Pancreas (tissue), 10 donors: Measurements from ENCODE around the gene PFN4. TPM values are rescaled to one million over a fixed set of nuclear protein-coding genes. Genes with fewer than 3 reads are reported as not detected.
"Not testable (repeated sequence)": the region's sequence is repeated elsewhere in the genome, so short reads cannot be mapped to it uniquely, and the experiment has no call there.

Experiments
- ATAC-seq, 4 donors: fragments of 200-7000 bp; cut with Tn5 transposase; one replicate each; pipeline versions ENCODE4 v1.8.0 to v1.9.1; 2020; ENCODE audit warnings: mild to moderate bottlenecking in 4 of 4, moderate library complexity in 4 of 4
- DNase-seq, 6 donors: peaks; one replicate each; pipeline ENCODE4 v3.0.0-alpha.2; 2020
- FAIRE-seq: peaks from 2 replicates; lab custom pipeline; 2012; peaks lifted over from hg19 to GRCh38; lab: Jason Lieb, UNC
- H3K27ac ChIP-seq, 4 donors: fragments of 200-600 bp; sonication (generic); 1 replicate in 3 of 4; 2 replicates in 1 of 4; pipeline versions ENCODE4 v1.5.0 to v1.8.0; 2020
- H3K27me3 ChIP-seq, 4 donors: fragments of 200-600 bp; one replicate each; pipeline ENCODE4 v1.8.0; 2021
- H3K36me3 ChIP-seq, 3 donors: fragments of 200-600 bp; sonication (generic) in 1 of 3; one replicate each; pipeline versions ENCODE4 v1.5.0 to v1.8.0; 2020 to 2021
- H3K4me1 ChIP-seq, 3 donors: fragments of 200-600 bp; one replicate each; pipeline ENCODE4 v1.8.0; 2021
- H3K4me3 ChIP-seq, 4 donors: fragments of 200-600 bp; sonication (generic) in 2 of 4; one replicate each; pipeline versions ENCODE4 v1.5.0 to v1.8.0; 2020 to 2021
- H3K9me3 ChIP-seq, 4 donors: fragments of 200-600 bp; one replicate each; pipeline ENCODE4 v1.8.0; 2021
- CTCF ChIP-seq, 4 donors: fragments of 200-600 bp; sonication (generic) in 3 of 4; IDR thresholded peaks; one replicate each; pipeline versions ENCODE4 v1.5.0 to v1.8.0; 2021; ENCODE audit warnings: antibody characterized with exemption in 4 of 4
- WGBS, 2 donors: extraction: QIAGEN DNeasy Blood & Tissue Kit; methylation state at CpG; one replicate each; pipeline ENCODE4 v1.1.7; 2013; 5-methylcytosine and 5-hydroxymethylcytosine counted together
- intact Hi-C, 3 donors: fragments of 100-400 bp; cut with DNase I; formaldehyde crosslinking; loops; one replicate each; pipeline versions ENCODE4 v1.11.1 to v1.14.2; 2022
- polyA plus RNA-seq, 2 donors: library from polyadenylated mRNA; stranded (reverse); fragments of 200-250 nt; gene quantifications; one replicate each; pipeline ENCODE4 v1.2.3, GENCODE V29; 2013
- total RNA-seq, 6 donors: library from RNA; stranded (reverse); fragmentation: NEBNext Ultra II Directional in 4 of 6; extraction: Animal tissue kit (Norgen Biotek cat#: 25700) in 4 of 6; gene quantifications; one replicate each; pipeline versions ENCODE4 v1.2.1 to v1.2.4, GENCODE V29; 2021 to 2023
- donor health status: healthy with polysubstance abuse.
- donor health status: DM: no; HTN: no; CAD: no; lungs with moderate emphysema.
- donor health status: DM: no; HTN: no; CAD: no.
- donor health status: control.
- donor health status: control.
- donor health status: Bipolar disorder and iron deficiency.
- donor health status: DM: yes; HTN: yes; CAD: no.
- donor health status: DM: no; HTN: no; CAD: no.
- donor health status: DM: no; HTN: no; CAD: no.
- donor health status: DM: yes; HTN: yes; CAD: no.

The PFN4 gene
- total and polyA plus RNA-seq, 8 donors, result 0.16 to 0.63 (median 0.41) TPM

GRCh38 chr2:24121066-24121465, 2.1 kb downstream of the PFN4 start:
- DNase-seq, result no peak
- no peak overlapping the region for H3K4me3 ChIP-seq
- ATAC-seq, result no peak
- H3K36me3 ChIP-seq, result no peaks in the 10 kb centered on the region
- no peak overlapping the region for H3K27ac ChIP-seq
- 86 to 90% methylated on average over 5 of the region's 5 CpGs for WGBS, 2 donors
- H3K9me3 ChIP-seq, result no peaks in the 10 kb centered on the region
- peaks cover 0 to 10% (median 5%) of the 10 kb centered on the region in 3 donors for H3K4me1 ChIP-seq
- H3K27me3 ChIP-seq, result no peaks in the 10 kb centered on the region
- FAIRE-seq, result no peak
- intact Hi-C loops, result no loop called here
- no peak for TF ChIP-seq CTCF (IDR thresholded peaks at IDR 0.05)

GRCh38 chr2:24117902-24118301, 5.2 kb downstream of the PFN4 start:
- intact Hi-C loops, result no loop called here
- ATAC-seq (no peak), DNase-seq (no peak), FAIRE-seq (no peak)
- Histone ChIP-seq H3K9me3 (no peaks in the 10 kb centered on the region), H3K27me3 (no peaks in the 10 kb centered on the region), H3K27ac (no peak overlapping the region), H3K4me3 (no peak overlapping the region), H3K4me1 (peaks cover 0 to 5% (median 4%) of the 10 kb centered on the region in 3 donors), H3K36me3 (no peaks in the 10 kb centered on the region)
- WGBS, 2 donors, result 52 to 55% methylated on average over 1 of the region's 1 CpG
- TF ChIP-seq CTCF (IDR thresholded peaks at IDR 0.05), result no peak

- Histone ChIP-seq H3K4me1 (no peaks in the 10 kb centered on the region), H3K27ac (no peak overlapping the region), H3K36me3 (no peaks in the 10 kb centered on the region), H3K9me3 (no peaks in the 10 kb centered on the region), H3K27me3 (no peaks in the 10 kb centered on the region), H3K4me3 (no peak overlapping the region)
- DNase-seq (no peak), ATAC-seq (no peak), FAIRE-seq (no peak)
- intact Hi-C loops, result no loop called here
- TF ChIP-seq CTCF (IDR thresholded peaks at IDR 0.05), result no peak
- 47% methylated on average over 2 of the region's 2 CpGs for WGBS, 2 donors
Observed at GRCh38 chr2:24115057-24115456, 8.1 kb downstream of the PFN4 start.

- no peak overlapping the region for H3K4me3 ChIP-seq
- WGBS, 2 donors, result 67 to 72% methylated on average over 2 of the region's 2 CpGs
- intact Hi-C loops, result no loop called here
- H3K4me1 ChIP-seq, result no peaks in the 10 kb centered on the region
- no peak overlapping the region for H3K27ac ChIP-seq
- FAIRE-seq (no peak), ATAC-seq (no peak), DNase-seq (no peak)
- H3K27me3 ChIP-seq, result no peaks in the 10 kb centered on the region
- H3K36me3 ChIP-seq, result no peaks in the 10 kb centered on the region
- no peaks in the 10 kb centered on the region for H3K9me3 ChIP-seq
- TF ChIP-seq CTCF (IDR thresholded peaks at IDR 0.05), result no peak
Observed at GRCh38 chr2:24111407-24111901, 11.7 kb downstream of the PFN4 start.

- Histone ChIP-seq H3K27me3 (no peaks in the 10 kb centered on the region), H3K4me1 (no peaks in the 10 kb centered on the region), H3K4me3 (no peak overlapping the region), H3K27ac (no peak overlapping the region), H3K36me3 (no peaks in the 10 kb centered on the region), H3K9me3 (no peaks in the 10 kb centered on the region)
- FAIRE-seq (no peak), ATAC-seq (no peak), DNase-seq (no peak)
- TF ChIP-seq CTCF (IDR thresholded peaks at IDR 0.05), result no peak
- intact Hi-C loops, result no loop called here
- 78 to 80% methylated on average over 7 of the region's 7 CpGs for WGBS, 2 donors
Observed at GRCh38 chr2:24110660-24111303, 12.4 kb downstream of the PFN4 start.

- H3K27me3 ChIP-seq, H3K4me3 ChIP-seq, intact Hi-C loops, FAIRE-seq, H3K4me1 ChIP-seq, H3K36me3 ChIP-seq, H3K9me3 ChIP-seq, DNase-seq, ATAC-seq, H3K27ac ChIP-seq: not testable (repeated sequence)
- WGBS, 2 donors, result 98 to 100% methylated on average over 1 of the region's 1 CpG
Observed at GRCh38 chr2:24109431-24109830, 13.7 kb downstream of the PFN4 start.
